LNCaP clone FGC (cell line): ENCODE results near the gene OAS2.

Experiments used
- DNase-seq: peaks from one replicate; pipeline ENCODE4 v3.0.0-alpha.2; 2011; ENCODE audit warnings: low read depth
- H3K4me3 ChIP-seq: 2 replicates; pipeline ENCODE4 v1.5.1; 2011; ENCODE audit warnings: mild to moderate bottlenecking, low read depth, low read length, control low read depth
- TF ChIP-seq, protein P1 (sequence below): IDR thresholded peaks from 2 replicates; pipeline ENCODE4 v1.5.1; 2012; ENCODE audit warnings: mild to moderate bottlenecking; ENCODE audit not compliant: control insufficient read depth, insufficient read depth; ENCODE audit errors: extremely low read depth

The OAS2 gene

DNA sequence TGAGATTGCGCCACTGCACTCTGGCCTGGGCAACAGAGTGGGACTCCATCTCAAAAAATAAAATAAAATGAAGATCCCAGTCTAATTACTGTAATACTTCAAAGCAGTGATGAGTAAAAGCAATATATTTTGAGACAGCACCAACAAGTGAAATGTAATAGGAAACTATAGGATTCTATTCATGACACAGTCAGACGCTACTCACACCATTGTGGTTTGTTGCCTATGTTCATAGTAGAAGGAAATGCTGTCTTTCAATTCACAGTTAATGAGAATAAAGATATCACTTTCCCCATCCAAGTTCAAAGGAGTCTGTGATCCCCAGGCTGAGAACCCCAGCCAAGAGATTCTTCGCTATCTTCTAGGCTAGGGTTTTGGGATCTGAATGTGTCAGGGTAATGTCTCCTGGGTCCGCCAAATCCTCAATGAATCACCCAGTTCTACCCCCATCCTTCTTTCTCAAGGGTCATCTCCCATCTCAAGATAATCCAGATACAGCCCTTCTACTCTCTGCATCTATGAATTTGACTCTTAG lies 61.7 kb downstream of the OAS2 start:
- no peak for DNase-seq
- no peak overlapping the region for H3K4me3 ChIP-seq
- TF ChIP-seq, protein P1, sequence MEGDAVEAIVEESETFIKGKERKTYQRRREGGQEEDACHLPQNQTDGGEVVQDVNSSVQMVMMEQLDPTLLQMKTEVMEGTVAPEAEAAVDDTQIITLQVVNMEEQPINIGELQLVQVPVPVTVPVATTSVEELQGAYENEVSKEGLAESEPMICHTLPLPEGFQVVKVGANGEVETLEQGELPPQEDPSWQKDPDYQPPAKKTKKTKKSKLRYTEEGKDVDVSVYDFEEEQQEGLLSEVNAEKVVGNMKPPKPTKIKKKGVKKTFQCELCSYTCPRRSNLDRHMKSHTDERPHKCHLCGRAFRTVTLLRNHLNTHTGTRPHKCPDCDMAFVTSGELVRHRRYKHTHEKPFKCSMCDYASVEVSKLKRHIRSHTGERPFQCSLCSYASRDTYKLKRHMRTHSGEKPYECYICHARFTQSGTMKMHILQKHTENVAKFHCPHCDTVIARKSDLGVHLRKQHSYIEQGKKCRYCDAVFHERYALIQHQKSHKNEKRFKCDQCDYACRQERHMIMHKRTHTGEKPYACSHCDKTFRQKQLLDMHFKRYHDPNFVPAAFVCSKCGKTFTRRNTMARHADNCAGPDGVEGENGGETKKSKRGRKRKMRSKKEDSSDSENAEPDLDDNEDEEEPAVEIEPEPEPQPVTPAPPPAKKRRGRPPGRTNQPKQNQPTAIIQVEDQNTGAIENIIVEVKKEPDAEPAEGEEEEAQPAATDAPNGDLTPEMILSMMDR, result no peak

DNA sequence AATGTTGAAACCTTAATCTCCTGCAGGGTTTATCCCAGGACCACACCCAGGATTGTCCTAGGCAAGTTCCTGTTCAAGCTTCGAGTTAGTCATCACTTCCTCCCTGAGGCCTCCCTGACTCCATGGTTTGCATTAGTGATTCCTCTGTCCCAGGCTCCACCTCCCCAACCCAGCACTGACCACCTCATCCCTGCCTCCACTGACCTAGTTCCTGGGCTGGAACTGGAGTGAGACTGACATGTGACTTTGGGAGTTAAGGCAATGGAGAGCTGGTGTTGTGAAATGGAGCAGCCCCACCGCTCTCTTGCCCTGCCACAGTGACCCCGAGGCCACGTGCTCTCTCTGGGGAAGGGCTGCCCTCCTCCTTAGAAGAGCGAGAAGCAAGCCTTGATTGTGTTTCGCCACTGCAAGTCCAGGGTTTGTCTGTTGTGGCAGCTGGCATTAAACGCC lies 62.4 kb downstream of the OAS2 start:
- DNase-seq, result no peak
- TF ChIP-seq, protein P1, result no peak

DNA sequence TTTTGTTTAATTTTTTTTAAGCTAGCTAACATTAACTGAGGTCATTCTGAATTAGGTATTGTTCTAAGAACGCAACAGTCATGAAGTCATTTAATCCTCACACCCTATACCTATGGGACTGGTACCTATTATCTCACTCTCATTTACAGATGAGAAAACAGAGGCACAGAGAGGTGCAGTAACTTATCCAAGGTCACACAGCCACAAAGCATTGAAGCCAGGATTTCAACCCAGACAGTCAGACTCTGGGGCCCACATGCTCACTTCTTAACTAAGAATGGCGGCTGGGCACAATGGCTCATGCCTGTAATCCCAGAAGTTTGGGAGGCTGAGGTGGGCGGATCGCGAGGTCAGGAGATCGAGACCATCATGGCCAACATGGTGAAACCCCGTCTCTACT lies 63.2 kb downstream of the OAS2 start:
- no peak overlapping the region for H3K4me3 ChIP-seq
- DNase-seq, result no peak
- TF ChIP-seq, protein P1, result no peak

More for the DNA sequence above, 62.4 kb downstream of the OAS2 start:
- no peak overlapping the region for H3K4me3 ChIP-seq

DNA sequence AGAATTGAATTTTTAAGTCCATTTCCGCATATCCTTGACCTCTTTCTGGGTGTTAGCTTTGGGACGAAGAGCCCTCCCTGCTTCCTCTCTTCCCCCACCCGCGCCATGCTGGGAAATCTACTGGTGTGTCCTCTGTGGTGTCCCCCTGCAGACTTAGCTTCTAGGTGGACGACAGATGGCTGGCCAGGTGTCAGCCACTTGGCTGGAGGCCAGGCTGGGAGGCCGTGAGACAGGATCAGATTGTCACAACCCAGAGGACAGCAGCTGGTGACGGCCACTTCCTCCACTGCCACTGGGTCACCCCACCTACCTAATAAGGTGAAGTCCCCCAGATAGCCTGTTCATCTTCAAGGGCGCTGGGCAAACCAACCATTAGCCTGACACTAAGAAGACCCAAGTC lies 64.9 kb downstream of the OAS2 start:
- H3K4me3 ChIP-seq, result no peak overlapping the region
- TF ChIP-seq, protein P1, result no peak
- no peak for DNase-seq

DNA sequence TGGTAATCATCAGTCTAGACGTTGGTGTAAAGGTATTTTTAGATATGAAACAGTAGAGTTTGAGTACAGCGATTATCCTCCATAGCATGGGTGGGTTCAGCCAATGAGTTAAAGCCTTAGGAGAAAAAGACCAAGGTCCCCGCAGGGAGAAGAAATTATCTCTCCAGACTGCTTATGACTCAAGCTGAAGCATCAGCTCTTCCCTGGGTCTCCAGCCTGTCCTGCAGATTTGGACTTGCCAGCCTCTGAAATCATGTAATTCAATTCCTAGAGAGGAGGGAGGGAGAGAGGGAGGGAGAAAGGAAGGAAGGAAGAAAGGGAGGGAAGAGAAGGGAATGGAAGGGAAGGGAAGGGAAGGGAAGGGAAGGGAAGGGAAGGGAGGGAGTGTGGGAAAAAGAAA lies 66.2 kb downstream of the OAS2 start:
- DNase-seq, result no peak
- TF ChIP-seq, protein P1, result no peak
- H3K4me3 ChIP-seq, result no peak overlapping the region

DNA sequence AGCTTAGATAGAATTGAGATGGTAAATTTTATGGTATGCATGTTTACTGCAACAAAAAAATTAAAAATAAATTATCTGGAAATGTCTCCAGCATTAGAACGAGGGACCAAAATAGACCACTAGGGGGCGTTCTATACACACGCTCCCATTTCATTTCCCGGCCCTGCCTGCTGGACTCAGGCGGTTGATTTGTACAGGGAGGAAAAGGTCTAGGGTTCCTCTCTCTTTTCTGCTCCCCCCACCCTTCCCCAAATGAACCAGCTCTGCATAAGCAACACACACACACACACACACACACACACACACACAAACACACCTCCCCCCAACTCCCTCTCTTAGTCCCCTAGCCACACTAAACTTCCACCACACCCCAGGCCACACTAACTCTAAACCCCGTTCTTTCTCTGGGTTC lies 70.4 kb downstream of the OAS2 start:
- TF ChIP-seq, protein P1, result peak; percentile 78
- H3K4me3 ChIP-seq, result no peak overlapping the region

DNA sequence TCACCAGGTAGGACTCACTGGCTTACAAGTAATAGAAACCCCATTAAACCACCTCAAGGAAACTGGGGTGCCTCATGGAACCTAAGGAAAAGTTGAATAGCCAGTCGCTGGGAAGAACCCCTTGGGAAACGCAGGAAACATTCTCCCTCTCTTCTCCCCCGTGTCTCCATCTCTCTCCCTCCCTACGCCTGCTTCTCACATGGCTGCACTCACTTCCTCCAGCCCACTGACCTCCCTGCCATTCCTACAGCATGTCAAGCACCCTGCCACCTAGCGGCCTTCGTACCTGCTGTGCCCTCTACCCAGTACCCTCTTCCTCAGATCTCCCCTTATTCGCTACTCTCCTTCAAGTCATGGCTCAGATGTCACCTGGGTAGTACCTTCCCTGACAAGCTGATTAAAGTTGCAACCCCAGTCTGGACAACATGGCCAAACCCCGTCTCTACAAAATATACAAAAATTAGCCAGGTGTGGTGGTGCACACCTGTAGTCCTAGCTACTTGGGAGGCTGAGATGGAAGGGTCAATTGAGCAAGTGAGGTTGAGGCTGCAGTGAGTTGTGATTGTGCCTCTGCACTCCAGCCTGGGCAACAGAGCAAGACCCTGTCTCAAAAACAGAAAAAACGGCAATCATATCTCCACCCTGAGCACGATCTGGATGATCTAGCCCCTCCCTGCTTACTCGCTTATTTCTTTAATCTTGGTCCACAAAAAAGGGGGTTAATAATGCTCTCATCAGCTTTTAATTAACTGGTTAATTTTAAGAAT lies 71.8 kb downstream of the OAS2 start:
- no peak for DNase-seq
- no peak overlapping the region for H3K4me3 ChIP-seq
- TF ChIP-seq, protein P1, result peak; percentile 36

More for the DNA sequence above, 70.4 kb downstream of the OAS2 start:
- peak; percentile 14 for DNase-seq
